ENCODE results near the gene NHLRC2. TPM values are rescaled to one million over a fixed set of nuclear protein-coding genes. Genes with fewer than 3 reads are reported as not detected.
"Not testable (repeated sequence)": the region's sequence is repeated elsewhere in the genome, so short reads cannot be mapped to it uniquely, and the experiment has no call there.

The NHLRC2 gene
- total RNA-seq (10 to 100 TPM; 46.3 to 49.0 TPM), polyA plus RNA-seq (1 to 10 TPM; 4.2 to 7.5 TPM)
- long read RNA-seq, donor 1, full-length matches to known transcripts, result 2 of 2 reads
- long read RNA-seq, donor 1, partial matches to known transcripts, result 0 of 2 reads
- long read RNA-seq, donor 1, other reads (novel, unspliced or antisense), result 0 of 2 reads
- long read RNA-seq, donor 2, partial matches to known transcripts, result 0 of 1 reads
- long read RNA-seq, donor 2, other reads (novel, unspliced or antisense), result 0 of 1 reads
- long read RNA-seq, donor 3, full-length matches to known transcripts, result 3 of 3 reads
- long read RNA-seq, donor 3, partial matches to known transcripts, result 0 of 3 reads
- long read RNA-seq, donor 3, other reads (novel, unspliced or antisense), result 0 of 3 reads
- long read RNA-seq, donor 4, result 0 reads
- long read RNA-seq, donor 5, full-length matches to known transcripts, result 5 of 5 reads
- long read RNA-seq, donor 5, partial matches to known transcripts, result 0 of 5 reads
- long read RNA-seq, donor 5, other reads (novel, unspliced or antisense), result 0 of 5 reads

GRCh38 chr10:113854013-113854760 lies at the start of gene NHLRC2, which contains the start of gene DCLRE1A:
Gene NHLRC2, plus strand, starts transcription at chr10:113854661. Its CDS starts 212 bp downstream, at chr10:113854873.
Gene DCLRE1A, minus strand, starts transcription at chr10:113854082. Its CDS starts 900 bp downstream, at chr10:113853182.
- Histone ChIP-seq H3K4me1 (ENCODE audit: control insufficient read depth in 5 of 5, insufficient read depth in 5 of 5, low read length in 5 of 5) (peaks cover 3 to 29% (median 10%) of the 10 kb centered on the region in 5 donors), H3K36me3 (ENCODE audit: control insufficient read depth in 4 of 4, insufficient read depth in 4 of 4, low read length in 4 of 4) (peaks cover 0 to 14% (median 2%) of the 10 kb centered on the region in 4 donors), H3K9me3 (ENCODE audit: control insufficient read depth in 4 of 4, insufficient read depth in 3 of 4, low read length in 3 of 4) (no peaks in the 10 kb centered on the region), H3K9ac (ENCODE audit: insufficient read depth in 1 of 2, low read length in 2 of 2) (peak within 1 kb of the TSS; percentile 89 to 96), H3K27ac (ENCODE audit: low read depth in 1 of 2, low read length in 1 of 2) (peak within 1 kb of the TSS; percentile 87 to 98), H3K27me3 (ENCODE audit: control insufficient read depth in 3 of 3, insufficient read depth in 3 of 3, low read length in 2 of 3) (no peaks in the 10 kb centered on the region), H3K4me3 (peak within 1 kb of the TSS; percentile 96)
- WGBS, 2 donors, result 0% methylated on average over 39 of the region's 39 CpGs
- TF ChIP-seq CTCF (IDR thresholded peaks at IDR 0.05; ENCODE audit: control extremely low read depth, extremely low read depth), result no peak
- ATAC-seq (ENCODE audit: insufficient read depth, low FRiP score), result peak; percentile 87
- peak; percentile 84 to 93 (median 92) for DNase-seq

- no peak for TF ChIP-seq CTCF (IDR thresholded peaks at IDR 0.05; ENCODE audit: control extremely low read depth, extremely low read depth)
- WGBS, 2 donors, result 97% methylated on average over 4 of the region's 4 CpGs
- peaks cover 0 to 17% (median 0%) of the 10 kb centered on the region in 5 donors for H3K4me1 ChIP-seq (ENCODE audit: control insufficient read depth in 5 of 5, insufficient read depth in 5 of 5, low read length in 5 of 5)
- no peak overlapping the region for H3K4me3 ChIP-seq
- no peaks in the 10 kb centered on the region for H3K27me3 ChIP-seq (ENCODE audit: control insufficient read depth in 3 of 3, insufficient read depth in 3 of 3, low read length in 2 of 3)
- H3K27ac ChIP-seq (ENCODE audit: low read depth in 1 of 2, low read length in 1 of 2), result no peak overlapping the region
- no peak overlapping the region for H3K9ac ChIP-seq (ENCODE audit: insufficient read depth in 1 of 2, low read length in 2 of 2)
- no peak for DNase-seq
- no peak for ATAC-seq (ENCODE audit: insufficient read depth, low FRiP score)
- no peaks in the 10 kb centered on the region for H3K36me3 ChIP-seq (ENCODE audit: control insufficient read depth in 4 of 4, insufficient read depth in 4 of 4, low read length in 4 of 4)
- no peaks in the 10 kb centered on the region for H3K9me3 ChIP-seq (ENCODE audit: control insufficient read depth in 4 of 4, insufficient read depth in 3 of 4, low read length in 3 of 4)
Measured at GRCh38 chr10:113806503-113806902, 48.0 kb upstream of the NHLRC2 start.

GRCh38 chr10:113808168-113808567 lies 46.3 kb upstream of the NHLRC2 start:
- DNase-seq (no peak), ATAC-seq (ENCODE audit: insufficient read depth, low FRiP score) (no peak)
- H3K27me3 ChIP-seq (ENCODE audit: control insufficient read depth in 3 of 3, insufficient read depth in 3 of 3, low read length in 2 of 3), result no peaks in the 10 kb centered on the region
- H3K36me3 ChIP-seq (ENCODE audit: control insufficient read depth in 4 of 4, insufficient read depth in 4 of 4, low read length in 4 of 4), result no peaks in the 10 kb centered on the region
- TF ChIP-seq CTCF (IDR thresholded peaks at IDR 0.05; ENCODE audit: control extremely low read depth, extremely low read depth), result no peak
- H3K4me1 ChIP-seq (ENCODE audit: control insufficient read depth in 5 of 5, insufficient read depth in 5 of 5, low read length in 5 of 5), result peaks cover 0 to 6% (median 0%) of the 10 kb centered on the region in 5 donors
- H3K4me3 ChIP-seq, result no peak overlapping the region
- H3K9ac ChIP-seq (ENCODE audit: insufficient read depth in 1 of 2, low read length in 2 of 2), result no peak overlapping the region
- H3K27ac ChIP-seq (ENCODE audit: low read depth in 1 of 2, low read length in 1 of 2), result no peak overlapping the region
- no peaks in the 10 kb centered on the region for H3K9me3 ChIP-seq (ENCODE audit: control insufficient read depth in 4 of 4, insufficient read depth in 3 of 4, low read length in 3 of 4)
- 86 to 87% methylated on average over 3 of the region's 3 CpGs for WGBS, 2 donors

GRCh38 chr10:113814700-113815099 lies 39.8 kb upstream of the NHLRC2 start:
- not testable (repeated sequence) for DNase-seq; H3K27me3 ChIP-seq (ENCODE audit: control insufficient read depth in 3 of 3, insufficient read depth in 3 of 3, low read length in 2 of 3); H3K4me1 ChIP-seq (ENCODE audit: control insufficient read depth in 5 of 5, insufficient read depth in 5 of 5, low read length in 5 of 5); H3K9me3 ChIP-seq (ENCODE audit: control insufficient read depth in 4 of 4, insufficient read depth in 3 of 4, low read length in 3 of 4); H3K4me3 ChIP-seq; H3K36me3 ChIP-seq (ENCODE audit: control insufficient read depth in 4 of 4, insufficient read depth in 4 of 4, low read length in 4 of 4); ATAC-seq (ENCODE audit: insufficient read depth, low FRiP score); H3K27ac ChIP-seq (ENCODE audit: low read depth in 1 of 2, low read length in 1 of 2); H3K9ac ChIP-seq (ENCODE audit: insufficient read depth in 1 of 2, low read length in 2 of 2)
- WGBS, 2 donors, result 87 to 90% methylated on average over 1 of the region's 1 CpG
